Pancreas (tissue), 10 donors: Measurements from ENCODE around the gene MAPK1IP1L. TPM values are rescaled to one million over a fixed set of nuclear protein-coding genes. Genes with fewer than 3 reads are reported as not detected.

Experiments
- ATAC-seq, 4 donors: fragments of 200-7000 bp; cut with Tn5 transposase; one replicate each; pipeline versions ENCODE4 v1.8.0 to v1.9.1; 2020; ENCODE audit warnings: mild to moderate bottlenecking in 4 of 4, moderate library complexity in 4 of 4
- DNase-seq, 6 donors: peaks; one replicate each; pipeline ENCODE4 v3.0.0-alpha.2; 2020
- FAIRE-seq: peaks from 2 replicates; lab custom pipeline; 2012; peaks lifted over from hg19 to GRCh38; lab: Jason Lieb, UNC
- H3K27ac ChIP-seq, 4 donors: fragments of 200-600 bp; sonication (generic); 1 replicate in 3 of 4; 2 replicates in 1 of 4; pipeline versions ENCODE4 v1.5.0 to v1.8.0; 2020
- H3K27me3 ChIP-seq, 4 donors: fragments of 200-600 bp; one replicate each; pipeline ENCODE4 v1.8.0; 2021
- H3K36me3 ChIP-seq, 3 donors: fragments of 200-600 bp; sonication (generic) in 1 of 3; one replicate each; pipeline versions ENCODE4 v1.5.0 to v1.8.0; 2020 to 2021
- H3K4me1 ChIP-seq, 3 donors: fragments of 200-600 bp; one replicate each; pipeline ENCODE4 v1.8.0; 2021
- H3K4me3 ChIP-seq, 4 donors: fragments of 200-600 bp; sonication (generic) in 2 of 4; one replicate each; pipeline versions ENCODE4 v1.5.0 to v1.8.0; 2020 to 2021
- H3K9me3 ChIP-seq, 4 donors: fragments of 200-600 bp; one replicate each; pipeline ENCODE4 v1.8.0; 2021
- CTCF ChIP-seq, 4 donors: fragments of 200-600 bp; sonication (generic) in 3 of 4; IDR thresholded peaks; one replicate each; pipeline versions ENCODE4 v1.5.0 to v1.8.0; 2021; ENCODE audit warnings: antibody characterized with exemption in 4 of 4
- WGBS, 2 donors: extraction: QIAGEN DNeasy Blood & Tissue Kit; methylation state at CpG; one replicate each; pipeline ENCODE4 v1.1.7; 2013; 5-methylcytosine and 5-hydroxymethylcytosine counted together
- intact Hi-C, 3 donors: fragments of 100-400 bp; cut with DNase I; formaldehyde crosslinking; loops; one replicate each; pipeline versions ENCODE4 v1.11.1 to v1.14.2; 2022
- polyA plus RNA-seq, 2 donors: library from polyadenylated mRNA; stranded (reverse); fragments of 200-250 nt; gene quantifications; one replicate each; pipeline ENCODE4 v1.2.3, GENCODE V29; 2013
- total RNA-seq, 6 donors: library from RNA; stranded (reverse); fragmentation: NEBNext Ultra II Directional in 4 of 6; extraction: Animal tissue kit (Norgen Biotek cat#: 25700) in 4 of 6; gene quantifications; one replicate each; pipeline versions ENCODE4 v1.2.1 to v1.2.4, GENCODE V29; 2021 to 2023
- donor health status: healthy with polysubstance abuse.
- donor health status: DM: no; HTN: no; CAD: no; lungs with moderate emphysema.
- donor health status: DM: no; HTN: no; CAD: no.
- donor health status: control.
- donor health status: control.
- donor health status: Bipolar disorder and iron deficiency.
- donor health status: DM: yes; HTN: yes; CAD: no.
- donor health status: DM: no; HTN: no; CAD: no.
- donor health status: DM: no; HTN: no; CAD: no.
- donor health status: DM: yes; HTN: yes; CAD: no.

Gene MAPK1IP1L
- total and polyA plus RNA-seq, 8 donors: 12.9 to 29.7 (median 23.1) TPM

- Histone ChIP-seq H3K9me3 (no peaks in the 10 kb centered on the region), H3K27ac (peak overlapping the region in 3 of 4 donors; percentile 99 to 100 (median 99)), H3K4me1 (peaks cover 0 to 23% (median 12%) of the 10 kb centered on the region in 3 donors), H3K27me3 (no peaks in the 10 kb centered on the region), H3K36me3 (no peaks in the 10 kb centered on the region), H3K4me3 (peak overlapping the region in 2 of 4 donors; percentile 90 to 98)
- no peak for ATAC-seq
- intact Hi-C loops: no loop called here
- WGBS, 2 donors: 42 to 45% methylated on average over 6 of the region's 6 CpGs
- FAIRE-seq: no peak
- DNase-seq: no peak
- TF ChIP-seq CTCF (IDR thresholded peaks at IDR 0.05): no peak
Measured at GRCh38 chr14:55053018-55053417, 1.6 kb downstream of the MAPK1IP1L start.

GRCh38 chr14:55053500-55053899 lies 2.1 kb downstream of the MAPK1IP1L start:
- FAIRE-seq (no peak), DNase-seq (no peak), ATAC-seq (no peak)
- Histone ChIP-seq H3K27ac (no peak overlapping the region), H3K36me3 (no peaks in the 10 kb centered on the region), H3K4me1 (peaks cover 0 to 23% (median 12%) of the 10 kb centered on the region in 3 donors), H3K9me3 (no peaks in the 10 kb centered on the region), H3K4me3 (no peak overlapping the region), H3K27me3 (no peaks in the 10 kb centered on the region)
- TF ChIP-seq CTCF (IDR thresholded peaks at IDR 0.05): no peak
- 88 to 89% methylated on average over 7 of the region's 7 CpGs for WGBS, 2 donors
- intact Hi-C loops: no loop called here

- H3K4me1 ChIP-seq: peaks cover 0 to 23% (median 12%) of the 10 kb centered on the region in 3 donors
- intact Hi-C loops: no loop called here
- 97 to 98% methylated on average over 13 of the region's 13 CpGs for WGBS, 2 donors
- ATAC-seq (no peak), FAIRE-seq (no peak), DNase-seq (no peak)
- no peak overlapping the region for H3K4me3 ChIP-seq
- TF ChIP-seq CTCF (IDR thresholded peaks at IDR 0.05): no peak
- H3K9me3 ChIP-seq: no peaks in the 10 kb centered on the region
- H3K36me3 ChIP-seq: no peaks in the 10 kb centered on the region
- no peaks in the 10 kb centered on the region for H3K27me3 ChIP-seq
- no peak overlapping the region for H3K27ac ChIP-seq
Measured at GRCh38 chr14:55054098-55054497, 2.7 kb downstream of the MAPK1IP1L start.

GRCh38 chr14:55057919-55058318 lies 6.5 kb downstream of the MAPK1IP1L start:
- DNase-seq (no peak), ATAC-seq (no peak), FAIRE-seq (no peak)

More at GRCh38 chr14:55057919-55058318, 6.5 kb downstream of the MAPK1IP1L start:
- 94 to 97% methylated on average over 5 of the region's 5 CpGs for WGBS, 2 donors
- no peaks in the 10 kb centered on the region for H3K27me3 ChIP-seq
- no peak overlapping the region for H3K4me3 ChIP-seq
- intact Hi-C loops: no loop called here
- H3K9me3 ChIP-seq: no peaks in the 10 kb centered on the region
- no peak for TF ChIP-seq CTCF (IDR thresholded peaks at IDR 0.05)
- peaks cover 0 to 14% (median 9%) of the 10 kb centered on the region in 3 donors for H3K4me1 ChIP-seq
- H3K27ac ChIP-seq: no peak overlapping the region
- peaks cover 0 to 2% (median 0%) of the 10 kb centered on the region in 3 donors for H3K36me3 ChIP-seq
